CD8-positive, alpha-beta memory T cell (primary cell): ENCODE data around the gene CANT1. TPM values are rescaled to one million over a fixed set of nuclear protein-coding genes. Genes with fewer than 3 reads are reported as not detected.
"Not testable (repeated sequence)": the region's sequence is repeated elsewhere in the genome, so short reads cannot be mapped to it uniquely, and the experiment has no call there.

Experiments used
- CTCF ChIA-PET: fragments of 350-600 bp; sonication (Branson Sonifier 250); formaldehyde crosslinking; loops from one replicate; lab custom pipeline; 2021; ENCODE audit warnings: antibody characterized with exemption; lab: Charles Lee
- POLR2A ChIA-PET: fragments of 350-600 bp; sonication (Branson Sonifier 250); formaldehyde crosslinking; loops from one replicate; lab custom pipeline; 2021; ENCODE audit warnings: antibody characterized with exemption; lab: Charles Lee
- DNase-seq, 5 donors: peaks; one replicate each; pipeline versions ENCODE4 v3.0.0 to v3.0.0-alpha.2; 2020 to 2022; ENCODE audit warnings: mixed read lengths in 1 of 5
- H3K27ac ChIP-seq: one replicate; pipeline ENCODE4 v1.7.0; 2013; ENCODE audit warnings: low read depth, mild to moderate bottlenecking, low read length, moderate library complexity
- H3K27me3 ChIP-seq: 2 replicates; pipeline ENCODE4 v1.7.0; 2013; ENCODE audit warnings: low read length, mild to moderate bottlenecking; ENCODE audit not compliant: insufficient read depth, poor library complexity, severe bottlenecking
- H3K36me3 ChIP-seq: 2 replicates; pipeline ENCODE4 v1.7.0; 2013; ENCODE audit warnings: mild to moderate bottlenecking, low read length, moderate library complexity; ENCODE audit not compliant: insufficient read depth
- H3K4me1 ChIP-seq: 2 replicates; pipeline ENCODE4 v1.7.0; 2013; ENCODE audit warnings: mild to moderate bottlenecking, low read length, moderate library complexity; ENCODE audit not compliant: insufficient read depth
- H3K4me3 ChIP-seq: 2 replicates; pipeline ENCODE4 v1.7.0; 2013; ENCODE audit warnings: mild to moderate bottlenecking, low read length
- H3K9me3 ChIP-seq: 2 replicates; pipeline ENCODE4 v1.7.0; 2013; ENCODE audit warnings: mild to moderate bottlenecking, low read length
- H3K27ac Mint-ChIP-seq, 8 donors: one replicate each; pipeline ENCODE4 v1.8.0; 2020 to 2021; ENCODE audit warnings: mixed read lengths in 8 of 8, mild to moderate bottlenecking in 6 of 8, inconsistent platforms in 3 of 8, moderate library complexity in 3 of 8
- H3K27me3 Mint-ChIP-seq, 2 donors: one replicate each; pipeline ENCODE4 v1.8.0; 2020 to 2021; ENCODE audit warnings: mixed read lengths in 2 of 2, mild to moderate bottlenecking in 1 of 2, moderate library complexity in 1 of 2
- H3K36me3 Mint-ChIP-seq, 3 donors: one replicate each; pipeline ENCODE4 v1.8.0; 2020 to 2021; ENCODE audit warnings: mixed read lengths in 3 of 3, inconsistent platforms in 1 of 3, mild to moderate bottlenecking in 1 of 3
- H3K4me1 Mint-ChIP-seq, 3 donors: one replicate each; pipeline ENCODE4 v1.8.0; 2020 to 2021; ENCODE audit warnings: mixed read lengths in 3 of 3, inconsistent platforms in 1 of 3, mild to moderate bottlenecking in 1 of 3
- H3K4me3 Mint-ChIP-seq, 7 donors: one replicate each; pipeline ENCODE4 v1.8.0; 2020 to 2021; ENCODE audit warnings: mixed read lengths in 7 of 7, mild to moderate bottlenecking in 6 of 7, moderate library complexity in 4 of 7, inconsistent platforms in 2 of 7
- H3K9me3 Mint-ChIP-seq, 5 donors: one replicate each; pipeline ENCODE4 v1.8.0; 2020 to 2022; ENCODE audit warnings: mixed read lengths in 5 of 5, mild to moderate bottlenecking in 3 of 5, moderate library complexity in 2 of 5, inconsistent platforms in 1 of 5
- polyA plus RNA-seq: library from polyadenylated mRNA; unstranded; fragments of 300-500 nt; fragmentation: Illumina TruSeq; gene quantifications from one replicate; pipeline ENCODE4 v1.2.3, GENCODE V29; 2021
- total RNA-seq, 2 experiments: library from RNA; stranded (reverse); gene quantifications; one replicate each; pipeline ENCODE4 v1.2.3, GENCODE V29; 2021

Gene CANT1
- total and polyA plus RNA-seq, 3 experiments from 2014 or later: 13.4 to 47.3 (median 45.5) TPM

- H3K9me3 Mint-ChIP-seq, H3K27me3 ChIP-seq, POLR2A ChIA-PET, H3K9me3 ChIP-seq, H3K36me3 Mint-ChIP-seq, H3K27ac ChIP-seq, H3K36me3 ChIP-seq, H3K27ac Mint-ChIP-seq, H3K4me1 ChIP-seq, H3K4me3 Mint-ChIP-seq, H3K4me3 ChIP-seq, H3K4me1 Mint-ChIP-seq, DNase-seq: not testable (repeated sequence)
- H3K27me3 Mint-ChIP-seq: peaks cover 8 to 28% of the 10 kb centered on the region in 2 donors
- CTCF ChIA-PET: interaction anchor here (0.6 kb wide), 1 partner anchor 116 kb away, joined by 3 read pairs; no protein-coding TSS in a partner anchor
These were observed 64.1 kb downstream of the CANT1 start for GRCh38 chr17:78945455-78945854.

DNA sequence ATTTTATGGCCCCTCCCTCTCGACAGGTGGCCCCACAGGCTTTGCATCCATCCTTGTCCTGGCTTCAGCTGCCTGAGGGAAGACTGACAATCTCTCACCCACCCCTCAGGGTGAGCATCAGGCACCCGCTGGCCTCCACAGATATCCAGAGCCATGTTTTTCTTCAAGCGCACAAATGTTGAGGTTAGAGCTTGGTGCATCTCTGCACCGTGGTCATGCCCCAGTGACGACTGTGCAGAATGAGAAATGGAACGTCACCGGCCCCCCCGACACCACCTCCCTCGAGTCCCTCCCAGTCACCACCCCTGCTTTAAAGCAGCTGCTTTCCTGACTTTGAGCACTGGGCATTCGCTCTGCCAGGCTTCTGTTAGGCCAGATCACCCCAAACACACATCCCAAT lies 64.6 kb downstream of the CANT1 start:
- Histone ChIP-seq H3K4me3 (no peak overlapping the region), H3K27me3 (no peaks in the 10 kb centered on the region), H3K4me1 (no peaks in the 10 kb centered on the region), H3K9me3 (no peaks in the 10 kb centered on the region), H3K36me3 (no peaks in the 10 kb centered on the region), H3K27ac (no peak overlapping the region)
- H3K36me3 Mint-ChIP-seq: no peaks in the 10 kb centered on the region
- H3K4me1 Mint-ChIP-seq: no peaks in the 10 kb centered on the region
- POLR2A ChIA-PET: no interaction called here
- H3K4me3 Mint-ChIP-seq: no peak overlapping the region
- peaks cover 0 to 6% (median 2%) of the 10 kb centered on the region in 5 donors for H3K9me3 Mint-ChIP-seq
- peaks cover 8 to 30% of the 10 kb centered on the region in 2 donors for H3K27me3 Mint-ChIP-seq
- no peak overlapping the region for H3K27ac Mint-ChIP-seq
- no peak for DNase-seq
- CTCF ChIA-PET: interaction anchor here (0.6 kb wide), 1 partner anchor 117 kb away, joined by 3 read pairs; no protein-coding TSS in a partner anchor

DNA sequence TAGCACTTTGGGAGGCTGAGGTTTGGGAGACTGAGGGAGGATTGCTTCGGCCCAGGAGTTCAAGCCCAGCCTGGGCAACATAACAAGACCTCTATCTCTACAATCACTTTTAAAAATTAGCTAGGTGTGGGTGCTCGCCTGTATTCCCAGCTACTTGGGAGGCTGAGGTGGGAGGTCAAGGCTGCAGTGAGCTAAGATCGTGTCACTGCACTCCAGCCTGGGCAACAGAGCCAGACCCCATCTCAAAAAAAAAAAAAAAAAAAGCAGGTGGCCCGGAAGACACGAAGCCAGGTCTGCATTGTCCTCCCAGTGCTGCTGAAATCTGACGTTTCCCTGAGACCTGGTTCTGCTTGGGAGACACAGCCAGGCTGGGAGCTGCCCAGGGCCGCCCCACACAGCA lies 65.5 kb downstream of the CANT1 start:
- H3K9me3 Mint-ChIP-seq: no peaks in the 10 kb centered on the region
- ChIA-PET POLR2A (no interaction called here), CTCF (no interaction called here)
- Histone ChIP-seq H3K9me3 (no peaks in the 10 kb centered on the region), H3K27me3 (no peaks in the 10 kb centered on the region), H3K4me1 (no peaks in the 10 kb centered on the region), H3K4me3 (no peak overlapping the region), H3K36me3 (no peaks in the 10 kb centered on the region), H3K27ac (no peak overlapping the region)
- H3K4me1 Mint-ChIP-seq: no peaks in the 10 kb centered on the region
- DNase-seq: no peak
- H3K4me3 Mint-ChIP-seq: no peak overlapping the region
- H3K27me3 Mint-ChIP-seq: peaks cover 8 to 33% of the 10 kb centered on the region in 2 donors
- no peak overlapping the region for H3K27ac Mint-ChIP-seq
- H3K36me3 Mint-ChIP-seq: no peaks in the 10 kb centered on the region

Other genes starting within 250 kb of the CANT1 start
- gene CYTH1, start 227.5 kb downstream of the CANT1 start, total RNA-seq: 100 to 1,000 TPM; 115 to 129 TPM
- gene CYTH1, start 227.5 kb downstream of the CANT1 start, polyA plus RNA-seq: 279 TPM
- 100 to 1,000 TPM; 118 to 122 TPM for gene USP36, start 168.9 kb downstream of the CANT1 start, total RNA-seq
- 43.2 TPM for gene USP36, start 168.9 kb downstream of the CANT1 start, polyA plus RNA-seq
- gene CEP295NL, start 106.6 kb downstream of the CANT1 start, total RNA-seq: not detected
- not detected for gene CEP295NL, start 106.6 kb downstream of the CANT1 start, polyA plus RNA-seq
- 1 to 10 TPM; 1.3 to 1.6 TPM for gene TIMP2, start 84.4 kb downstream of the CANT1 start, total RNA-seq
- gene TIMP2, start 84.4 kb downstream of the CANT1 start, polyA plus RNA-seq: 0.08 TPM
- gene LGALS3BP, start 29.8 kb downstream of the CANT1 start, total RNA-seq: 1 to 10 TPM; 8.6 to 9.1 TPM
- gene LGALS3BP, start 29.8 kb downstream of the CANT1 start, polyA plus RNA-seq: 23.1 TPM
- under 1 TPM in 1 of 2 experiments, not detected in 1; 0.22 TPM for gene C1QTNF1, start 14.4 kb upstream of the CANT1 start, total RNA-seq
- gene C1QTNF1, start 14.4 kb upstream of the CANT1 start, polyA plus RNA-seq: not detected
- 10 to 100 TPM; 33.2 to 38.3 TPM for gene ENGASE, start 65.1 kb upstream of the CANT1 start, total RNA-seq
- 3.5 TPM for gene ENGASE, start 65.1 kb upstream of the CANT1 start, polyA plus RNA-seq